ENCODE results near the gene C10orf67.

- no peak for TF ChIP-seq CTCF (conservative IDR thresholded peaks at IDR 0.05; ENCODE audit: low read length)
- TF ChIP-seq EZH2phosphoT487 (IDR thresholded peaks at IDR 0.05; ENCODE audit: borderline replicate concordance, low read depth, low read length), result no peak
These were observed 149.4 kb downstream of the C10orf67 start for GRCh38 chr10:23194966-23195845.

All from OCI-LY7 (cell line).